ENCODE measurements around the gene MYT1.
"Not testable (repeated sequence)": the region's sequence is repeated elsewhere in the genome, so short reads cannot be mapped to it uniquely, and the experiment has no call there.

MYT1 gene

GRCh38 chr20:64231621-64232550 lies 67.6 kb downstream of the MYT1 start:
- DNase-seq = no peak

GRCh38 chr20:64232794-64233193 lies 68.5 kb downstream of the MYT1 start:
- DNase-seq = no peak

- DNase-seq = no peak
Measured at GRCh38 chr20:64233725-64234124, 69.5 kb downstream of the MYT1 start.

GRCh38 chr20:64234291-64234791 lies 70.1 kb downstream of the MYT1 start:
- DNase-seq = no peak

- DNase-seq = not testable (repeated sequence)
Measured at GRCh38 chr20:64234921-64235565, 70.8 kb downstream of the MYT1 start.

- no peak for DNase-seq
Measured at GRCh38 chr20:64236137-64237088, 72.2 kb downstream of the MYT1 start.

GRCh38 chr20:64237316-64237715 lies 73.1 kb downstream of the MYT1 start:
- no peak for DNase-seq

- DNase-seq = no peak
Measured at GRCh38 chr20:64238115-64238825, 74.0 kb downstream of the MYT1 start.

- DNase-seq = no peak
Measured at GRCh38 chr20:64238851-64239387, 74.7 kb downstream of the MYT1 start.

- DNase-seq = no peak
Measured at GRCh38 chr20:64239449-64240242, 75.4 kb downstream of the MYT1 start.

GRCh38 chr20:64240243-64241015 lies 76.2 kb downstream of the MYT1 start:
- no peak for DNase-seq

- no peak for DNase-seq
Measured at GRCh38 chr20:64241061-64241460, 76.8 kb downstream of the MYT1 start.

GRCh38 chr20:64242003-64242796 lies 77.9 kb downstream of the MYT1 start:
- DNase-seq = no peak

GRCh38 chr20:64242797-64243475 lies 78.7 kb downstream of the MYT1 start:
- no peak for DNase-seq

GRCh38 chr20:64244281-64244805 lies 80.1 kb downstream of the MYT1 start:
- no peak for DNase-seq

- no peak for DNase-seq
Measured at GRCh38 chr20:64244870-64245603, 80.8 kb downstream of the MYT1 start.
